Vagina (tissue), 2 donors: ENCODE measurements around the gene SAMD1. TPM values are rescaled to one million over a fixed set of nuclear protein-coding genes. Genes with fewer than 3 reads are reported as not detected.

Source experiments
- DNase-seq, 2 donors: peaks; one replicate each; pipeline ENCODE4 v3.0.0-alpha.2; 2017; ENCODE audit errors: extremely low spot score in 2 of 2
- H3K27ac ChIP-seq: fragments of 200-600 bp; sonication (generic); one replicate; pipeline ENCODE4 v1.5.1; 2019
- H3K27me3 ChIP-seq: fragments of 200-600 bp; sonication (generic); one replicate; pipeline ENCODE4 v1.5.1; 2019
- H3K36me3 ChIP-seq, 2 donors: fragments of 200-600 bp; sonication (generic); one replicate each; pipeline ENCODE4 v1.5.1; 2017 to 2019
- H3K4me1 ChIP-seq: fragments of 200-600 bp; sonication (generic); one replicate; pipeline ENCODE4 v1.5.1; 2019
- H3K4me3 ChIP-seq, 2 donors: fragments of 200-600 bp; sonication (generic); 1 replicate in 1 of 2; 2 replicates in 1 of 2; pipeline ENCODE4 v1.5.1; 2016 to 2019
- H3K9me3 ChIP-seq: fragments of 200-600 bp; sonication (generic); one replicate; pipeline ENCODE4 v1.5.1; 2019
- CTCF ChIP-seq, 3 experiments: fragments of 450-650 bp in 2 of 3; fragments of 200-600 bp in 1 of 3; sonication (generic) in 1 of 3; IDR thresholded peaks; one replicate each; pipeline ENCODE4 v1.5.1; 2017 to 2019; ENCODE audit warnings: antibody characterized with exemption in 3 of 3, mild to moderate bottlenecking in 2 of 3, moderate library complexity in 2 of 3
- POLR2A ChIP-seq, 2 donors: fragments of 450-650 bp; IDR thresholded peaks; one replicate each; pipeline ENCODE4 v1.6.1; 2017; ENCODE audit warnings: antibody characterized with exemption in 2 of 2, mild to moderate bottlenecking in 2 of 2, moderate library complexity in 2 of 2
- POLR2AphosphoS5 ChIP-seq, 2 donors: sonication (generic); formaldehyde crosslinking; IDR thresholded peaks; one replicate each; pipeline ENCODE4 v1.9.0; 2017; ENCODE audit warnings: antibody characterized with exemption in 2 of 2, mild to moderate bottlenecking in 2 of 2, low read depth in 1 of 2; ENCODE audit not compliant: insufficient read depth in 1 of 2
- intact Hi-C: fragments of 100-400 bp; cut with DNase I; formaldehyde crosslinking; loops from one replicate; pipeline ENCODE4 v1.15.1; 2023
- total RNA-seq: library from RNA; depleted of rRNA; stranded (reverse); fragments of >200 nt; gene quantifications from one replicate; pipeline ENCODE4 v1.2.3, GENCODE V29; 2016

Gene SAMD1
- total RNA-seq, 1 donor from 2014 or later, result 6.9 TPM

- peaks cover 0 to 6% of the 10 kb centered on the region in 2 donors for H3K36me3 ChIP-seq
- TF ChIP-seq POLR2A (IDR thresholded peaks at IDR 0.05), result no peak
- intact Hi-C loops, result no loop called here
These were observed 4.5 kb downstream of the SAMD1 start for GRCh38 chr19:14086098-14086497.

GRCh38 chr19:14085309-14085995 is 5.1 kb downstream of the SAMD1 start, which contains the start of gene C19orf67:
Gene C19orf67, minus strand, starts transcription at chr19:14085783. Its CDS starts 156 bp downstream, at chr19:14085627.
- Histone ChIP-seq H3K4me3 (no peak within 1 kb of the TSS), H3K27ac (no peak within 1 kb of the TSS), H3K27me3 (no peaks in the 10 kb centered on the region), H3K36me3 (peaks cover 0 to 6% of the 10 kb centered on the region in 2 donors), H3K4me1 (peaks cover 29% of the 10 kb centered on the region), H3K9me3 (no peaks in the 10 kb centered on the region)
- intact Hi-C loops, result no loop called here
- no peak for TF ChIP-seq POLR2A (IDR thresholded peaks at IDR 0.05)
- no peak for TF ChIP-seq CTCF (IDR thresholded peaks at IDR 0.05)
- TF ChIP-seq POLR2AphosphoS5 (IDR thresholded peaks at IDR 0.05; ENCODE audit: insufficient read depth in 1 of 2, low read depth in 1 of 2), result no peak
- no peak for DNase-seq

More at GRCh38 chr19:14086098-14086497, 4.5 kb downstream of the SAMD1 start:
- Histone ChIP-seq H3K27me3 (no peaks in the 10 kb centered on the region), H3K27ac (no peak overlapping the region), H3K9me3 (no peaks in the 10 kb centered on the region), H3K4me3 (no peak overlapping the region), H3K4me1 (peaks cover 25% of the 10 kb centered on the region)
- DNase-seq, result no peak

- no peaks in the 10 kb centered on the region for H3K27me3 ChIP-seq
- TF ChIP-seq POLR2A (IDR thresholded peaks at IDR 0.05) (no peak), POLR2AphosphoS5 (IDR thresholded peaks at IDR 0.05; ENCODE audit: insufficient read depth in 1 of 2, low read depth in 1 of 2) (no peak), CTCF (IDR thresholded peaks at IDR 0.05) (no peak)
- H3K9me3 ChIP-seq, result no peaks in the 10 kb centered on the region
- intact Hi-C loops, result loop anchor here (5.0 kb wide), 1 partner anchor 35 kb away; the partner anchor contains the start of gene PRKACA
- peaks cover 25% of the 10 kb centered on the region for H3K4me1 ChIP-seq
- no peak for DNase-seq
- H3K36me3 ChIP-seq, result no peaks in the 10 kb centered on the region
- peak overlapping the region in 1 of 2 donors; percentile 79 for H3K4me3 ChIP-seq
- H3K27ac ChIP-seq, result peak overlapping the region; percentile 92
These were observed 7.9 kb downstream of the SAMD1 start for GRCh38 chr19:14082675-14082960.

GRCh38 chr19:14081797-14082674 is 8.5 kb downstream of the SAMD1 start:
- TF ChIP-seq POLR2AphosphoS5 (IDR thresholded peaks at IDR 0.05; ENCODE audit: insufficient read depth in 1 of 2, low read depth in 1 of 2) (peak in 1 of 2 donors; percentile 80), CTCF (IDR thresholded peaks at IDR 0.05) (no peak), POLR2A (IDR thresholded peaks at IDR 0.05) (no peak)
- no peak for DNase-seq
- H3K36me3 ChIP-seq, result no peaks in the 10 kb centered on the region
- no peaks in the 10 kb centered on the region for H3K27me3 ChIP-seq
- H3K4me1 ChIP-seq, result peaks cover 25% of the 10 kb centered on the region
- H3K27ac ChIP-seq, result peak overlapping the region; percentile 92
- no peaks in the 10 kb centered on the region for H3K9me3 ChIP-seq
- H3K4me3 ChIP-seq, result peak overlapping the region; percentile 61 to 79
- intact Hi-C loops, result loop anchor here (5.0 kb wide), 1 partner anchor 35 kb away; the partner anchor contains the start of gene PRKACA

GRCh38 chr19:14080887-14081796 is 9.4 kb downstream of the SAMD1 start:
- Histone ChIP-seq H3K36me3 (no peaks in the 10 kb centered on the region), H3K4me1 (peaks cover 25% of the 10 kb centered on the region), H3K4me3 (peak overlapping the region; percentile 61 to 79), H3K27me3 (no peaks in the 10 kb centered on the region), H3K9me3 (no peaks in the 10 kb centered on the region), H3K27ac (peak overlapping the region; percentile 92)
- TF ChIP-seq CTCF (IDR thresholded peaks at IDR 0.05) (peak in 2 of 3 experiments; percentile 7 to 26), POLR2A (IDR thresholded peaks at IDR 0.05) (peak; percentile 13 to 76), POLR2AphosphoS5 (IDR thresholded peaks at IDR 0.05; ENCODE audit: insufficient read depth in 1 of 2, low read depth in 1 of 2) (peak; percentile 95 to 100)
- peak; percentile 99 for DNase-seq
- intact Hi-C loops, result loop anchor here (5.0 kb wide), 1 partner anchor 36 kb away; the partner anchor contains the start of gene PRKACA
